Adrenal gland (tissue), 12 donors: ENCODE results near the gene PNKP. TPM values are rescaled to one million over a fixed set of nuclear protein-coding genes. Genes with fewer than 3 reads are reported as not detected.
"Not testable (repeated sequence)": the region's sequence is repeated elsewhere in the genome, so short reads cannot be mapped to it uniquely, and the experiment has no call there.

Experiments
- DNase-seq, 7 donors: peaks; one replicate each; pipeline ENCODE4 v3.0.0-alpha.2; 2019 to 2020
- H3K27ac ChIP-seq, 5 donors: fragments of 200-600 bp; sonication (generic) in 4 of 5; 1 replicate in 3 of 5; 2 replicates in 2 of 5; pipeline versions ENCODE4 v1.5.1 to v1.8.0; 2016 to 2020; ENCODE audit warnings: mild to moderate bottlenecking in 1 of 5
- H3K27me3 ChIP-seq: fragments of 200-600 bp; 2 replicates; pipeline ENCODE4 v1.8.0; 2021
- H3K36me3 ChIP-seq, 2 donors: fragments of 200-600 bp; replicated peaks in 1 of 2; 1 replicate in 1 of 2; 2 replicates in 1 of 2; pipeline versions ENCODE4 v1.5.1 to v1.8.0; 2018 to 2022
- H3K4me1 ChIP-seq, 2 donors: fragments of 200-600 bp; replicated peaks in 1 of 2; 1 replicate in 1 of 2; 2 replicates in 1 of 2; pipeline versions ENCODE4 v1.5.1 to v1.8.0; 2018 to 2021
- H3K4me3 ChIP-seq, 4 donors: fragments of 200-600 bp; sonication (generic) in 3 of 4; one replicate each; pipeline ENCODE4 v1.5.1; 2016 to 2018
- H3K9me3 ChIP-seq, 3 donors: fragments of 200-600 bp; sonication (generic) in 1 of 3; replicated peaks in 1 of 3; 1 replicate in 2 of 3; 2 replicates in 1 of 3; pipeline versions ENCODE4 v1.5.1 to v1.8.0; 2016 to 2021
- CTCF ChIP-seq, 6 experiments: fragments of 450-650 bp in 4 of 6; fragments of 200-600 bp in 2 of 6; sonication (generic) in 1 of 6; IDR thresholded peaks; 1 replicate in 5 of 6; 2 replicates in 1 of 6; pipeline versions ENCODE4 v1.5.1 to v1.8.0; 2016 to 2021; ENCODE audit warnings: antibody characterized with exemption in 6 of 6, mild to moderate bottlenecking in 2 of 6, moderate library complexity in 1 of 6
- POLR2A ChIP-seq, 2 donors: fragments of 450-650 bp; IDR thresholded peaks; one replicate each; pipeline ENCODE4 v1.6.1; 2017; ENCODE audit warnings: antibody characterized with exemption in 2 of 2, mild to moderate bottlenecking in 2 of 2, moderate library complexity in 1 of 2
- WGBS, 4 donors: extraction: QIAGEN DNeasy Blood & Tissue Kit in 2 of 4; methylation state at CpG; one replicate each; pipeline versions ENCODE4 v1.1.5 to v1.1.7; 2013 to 2017; 5-methylcytosine and 5-hydroxymethylcytosine counted together
- intact Hi-C, 2 donors: fragments of 100-400 bp; cut with DNase I; formaldehyde crosslinking; loops; one replicate each; pipeline versions ENCODE4 v1.14.1 to v1.15.0; 2022 to 2023
- polyA plus RNA-seq, 3 donors: library from polyadenylated mRNA; stranded (reverse); fragments of 200-250 nt in 2 of 3; fragments of 350-450 nt in 1 of 3; fragmentation: Illumina TruSeq in 1 of 3; extraction: RNeasy Lipid Tissue Mini Kit (QIAGEN cat#74804) in 1 of 3; gene quantifications; one replicate each; pipeline ENCODE4 v1.2.3, GENCODE V29; 2013 to 2014
- total RNA-seq, 9 donors: library from RNA; depleted of rRNA in 4 of 9; stranded (reverse); fragments of >200 nt in 4 of 9; fragments of 120-200 nt in 1 of 9; fragmentation: NEBNext Ultra II Directional in 1 of 9; extraction: Animal tissue kit (Norgen Biotek cat#: 25700) in 1 of 9; gene quantifications; one replicate each; pipeline versions ENCODE4 v1.1.0 to v1.2.4, GENCODE V29; 2013 to 2023
- donor health status: healthy with polysubstance abuse.
- donor health status: Bipolar disorder and iron deficiency.
- donor health status: DM: yes; HTN: yes; CAD: no.
- donor health status: DM: no; HTN: no; CAD: no.
- donor health status: DM: no; HTN: no; CAD: no.
- donor health status: DM: yes; HTN: yes; CAD: no.

The PNKP gene
- total and polyA plus RNA-seq, 12 donors: 40.7 to 344 (median 100) TPM

GRCh38 chr19:49820125-49820524, 47.3 kb downstream of the PNKP start:
- intact Hi-C loops: no loop called here
- WGBS, 4 donors: 35 to 53% (median 40%) methylated on average over 10 of the region's 10 CpGs
- peak overlapping the region; percentile 56 to 100 (median 88) for H3K27ac ChIP-seq
- H3K4me1 ChIP-seq: peaks cover 28 to 29% of the 10 kb centered on the region in 2 donors
- H3K9me3 ChIP-seq: no peaks in the 10 kb centered on the region
- H3K36me3 ChIP-seq: peaks cover 0 to 18% of the 10 kb centered on the region in 2 donors
- no peaks in the 10 kb centered on the region for H3K27me3 ChIP-seq
- no peak for TF ChIP-seq CTCF (IDR thresholded peaks at IDR 0.05)
- TF ChIP-seq POLR2A (IDR thresholded peaks at IDR 0.05): peak in 1 of 2 donors; percentile 59
- peak; percentile 67 to 90 (median 88) for DNase-seq
- H3K4me3 ChIP-seq: peak overlapping the region in 1 of 4 donors; percentile 77

GRCh38 chr19:49819452-49820115, 47.8 kb downstream of the PNKP start:
- Histone ChIP-seq H3K27ac (peak overlapping the region; percentile 88 to 100 (median 96)), H3K36me3 (peaks cover 0 to 18% of the 10 kb centered on the region in 2 donors), H3K4me1 (peaks cover 28 to 29% of the 10 kb centered on the region in 2 donors), H3K4me3 (peak overlapping the region in 2 of 4 donors; percentile 63 to 77)
- H3K27me3 ChIP-seq, H3K9me3 ChIP-seq, intact Hi-C loops: not testable (repeated sequence)
- DNase-seq: peak in 3 of 7 donors; percentile 58 to 62 (median 59)
- 40 to 49% (median 47%) methylated on average over 7 of the region's 7 CpGs for WGBS, 4 donors

GRCh38 chr19:49818649-49819370, 48.6 kb downstream of the PNKP start:
- peak overlapping the region; percentile 88 to 100 (median 96) for H3K27ac ChIP-seq
- H3K4me1 ChIP-seq: peaks cover 29 to 34% of the 10 kb centered on the region in 2 donors
- peak in 1 of 2 donors; percentile 15 for TF ChIP-seq POLR2A (IDR thresholded peaks at IDR 0.05)
- TF ChIP-seq CTCF (IDR thresholded peaks at IDR 0.05): no peak
- intact Hi-C loops: no loop called here
- WGBS, 4 donors: 15 to 27% (median 16%) methylated on average over 9 to 16 of the region's 16 CpGs
- H3K4me3 ChIP-seq: peak overlapping the region; percentile 63 to 97 (median 87)
- H3K27me3 ChIP-seq: no peaks in the 10 kb centered on the region
- peak in 2 of 7 donors; percentile 46 to 55 for DNase-seq
- H3K9me3 ChIP-seq: no peaks in the 10 kb centered on the region
- H3K36me3 ChIP-seq: peaks cover 0 to 12% of the 10 kb centered on the region in 2 donors

DNA sequence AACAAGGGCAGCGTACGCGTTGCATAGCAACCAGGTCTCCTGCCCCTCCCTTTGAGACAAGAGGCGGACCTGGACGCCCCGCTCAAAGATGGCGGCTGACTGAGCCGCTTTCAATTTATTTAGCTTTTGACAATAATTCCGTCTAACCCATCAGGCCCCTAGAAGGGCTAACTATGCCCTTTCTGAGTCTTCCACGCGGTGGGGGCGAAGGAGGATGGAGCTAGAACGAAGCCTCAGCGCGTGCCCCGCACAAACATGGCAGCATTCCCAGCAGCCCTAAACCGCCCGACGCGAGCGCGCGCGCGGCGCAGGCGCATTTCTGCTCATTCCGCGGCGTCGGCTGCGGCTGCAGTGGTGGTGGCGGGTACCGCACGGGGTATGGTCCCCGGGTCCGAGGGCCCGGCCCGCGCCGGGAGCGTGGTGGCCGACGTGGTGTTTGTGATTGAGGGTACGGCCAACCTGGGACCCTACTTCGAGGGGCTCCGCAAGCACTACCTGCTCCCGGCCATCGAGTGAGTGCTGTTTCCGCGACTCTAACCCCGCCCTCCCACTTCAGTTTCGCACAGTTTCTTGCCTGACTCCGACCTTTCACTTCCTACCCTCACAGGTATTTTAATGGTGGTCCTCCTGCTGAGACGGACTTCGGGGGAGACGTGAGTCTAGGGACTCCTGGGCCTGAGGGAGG, 49.3 kb downstream of the PNKP start, which contains the start of gene MED25:
TSS of gene MED25 (plus strand) at position 326 of the 685 bp plus-strand sequence. CDS start at position 379, 53 bp downstream.
- intact Hi-C loops: no loop called here
- Histone ChIP-seq H3K27me3 (no peaks in the 10 kb centered on the region), H3K36me3 (peaks cover 0 to 4% of the 10 kb centered on the region in 2 donors), H3K9me3 (no peaks in the 10 kb centered on the region), H3K4me1 (peaks cover 29 to 35% of the 10 kb centered on the region in 2 donors), H3K4me3 (peak within 1 kb of the TSS; percentile 63 to 97 (median 87)), H3K27ac (peak within 1 kb of the TSS; percentile 88 to 100 (median 96))
- peak; percentile 83 to 91 (median 87) for DNase-seq
- TF ChIP-seq CTCF (IDR thresholded peaks at IDR 0.05) (peak in 5 of 6 experiments; percentile 38 to 81 (median 55)), POLR2A (IDR thresholded peaks at IDR 0.05) (peak; percentile 81 to 85)
- WGBS, 4 donors: 0 to 1% (median 1%) methylated on average over 24 to 57 of the region's 57 CpGs
